Iris pigment epithelial cell (primary cell): ENCODE data around the gene MAPK1.
"Not testable (repeated sequence)": the region's sequence is repeated elsewhere in the genome, so short reads cannot be mapped to it uniquely, and the experiment has no call there.

Experiments used
- DNase-seq: peaks from one replicate; pipeline ENCODE4 v3.0.0-alpha.2; 2011; ENCODE audit warnings: low read depth

Gene MAPK1

GRCh38 chr22:21881841-21882753 lies 14.7 kb upstream of the MAPK1 start:
- DNase-seq: no peak

GRCh38 chr22:21876486-21877176 lies 9.2 kb upstream of the MAPK1 start:
- peak; percentile 79 for DNase-seq

- DNase-seq: not testable (repeated sequence)
These were observed 7.5 kb upstream of the MAPK1 start for GRCh38 chr22:21874953-21875352.

GRCh38 chr22:21873619-21874018 lies 6.2 kb upstream of the MAPK1 start:
- DNase-seq: no peak

- DNase-seq: not testable (repeated sequence)
These were observed 5.3 kb upstream of the MAPK1 start for GRCh38 chr22:21872741-21873140.

GRCh38 chr22:21868651-21869050 lies 1.2 kb upstream of the MAPK1 start:
- no peak for DNase-seq

GRCh38 chr22:21866833-21867527 lies 465 bp downstream of the MAPK1 start:
- DNase-seq: peak; percentile 35

GRCh38 chr22:21865041-21865440 lies 2.4 kb downstream of the MAPK1 start:
- DNase-seq: peak; percentile 93

GRCh38 chr22:21862386-21863245 lies 4.8 kb downstream of the MAPK1 start:
- DNase-seq: no peak

GRCh38 chr22:21861851-21862250 lies 5.6 kb downstream of the MAPK1 start:
- peak; percentile 59 for DNase-seq

GRCh38 chr22:21861264-21861848 lies 6.1 kb downstream of the MAPK1 start:
- no peak for DNase-seq

- no peak for DNase-seq
These were observed 6.9 kb downstream of the MAPK1 start for GRCh38 chr22:21860491-21861039.

GRCh38 chr22:21858025-21858764 lies 9.2 kb downstream of the MAPK1 start:
- DNase-seq: no peak

- no peak for DNase-seq
These were observed 9.9 kb downstream of the MAPK1 start for GRCh38 chr22:21857481-21857914.

- no peak for DNase-seq
These were observed 10.6 kb downstream of the MAPK1 start for GRCh38 chr22:21856868-21857267.

GRCh38 chr22:21856197-21856596 lies 11.2 kb downstream of the MAPK1 start:
- no peak for DNase-seq

- no peak for DNase-seq
These were observed 11.8 kb downstream of the MAPK1 start for GRCh38 chr22:21855676-21856075.

GRCh38 chr22:21850660-21851059 lies 16.8 kb downstream of the MAPK1 start:
- DNase-seq: no peak

- no peak for DNase-seq
These were observed 18.0 kb downstream of the MAPK1 start for GRCh38 chr22:21849489-21849888.

- not testable (repeated sequence) for DNase-seq
These were observed 19.4 kb downstream of the MAPK1 start for GRCh38 chr22:21848057-21848456.
